HG03521 (cell line): ENCODE results near the gene DMTF1.
A peak's percentile ranks its signal among the peaks of the same experiment; 100 is the strongest.
"Not testable (repeated sequence)": the region's sequence is repeated elsewhere in the genome, so short reads cannot be mapped to it uniquely, and the experiment has no call there.

ENCODE experiments used
- ATAC-seq: cut with Tn5 transposase; IDR thresholded peaks from one replicate; pipeline ENCODE4 v1.9.1; 2021; ENCODE audit warnings: mild to moderate bottlenecking, moderate library complexity; ENCODE audit not compliant: unreplicated experiment

DMTF1 gene

GRCh38 chr7:87192784-87193487 is 40.7 kb downstream of the DMTF1 start:
- no peak for ATAC-seq

GRCh38 chr7:87193912-87194311 is 41.7 kb downstream of the DMTF1 start:
- no peak for ATAC-seq

- no peak for ATAC-seq
Observed at GRCh38 chr7:87199241-87199640, 47.0 kb downstream of the DMTF1 start.

GRCh38 chr7:87199700-87200450 is 47.6 kb downstream of the DMTF1 start:
- no peak for ATAC-seq

- no peak for ATAC-seq
Observed at GRCh38 chr7:87202208-87202607, 50.0 kb downstream of the DMTF1 start.

GRCh38 chr7:87202705-87203104 is 50.5 kb downstream of the DMTF1 start:
- no peak for ATAC-seq

GRCh38 chr7:87203929-87204328 is 51.7 kb downstream of the DMTF1 start:
- ATAC-seq: not testable (repeated sequence)

- no peak for ATAC-seq
Observed at GRCh38 chr7:87204933-87205332, 52.7 kb downstream of the DMTF1 start.

GRCh38 chr7:87205701-87206100 is 53.4 kb downstream of the DMTF1 start:
- not testable (repeated sequence) for ATAC-seq

- ATAC-seq: no peak
Observed at GRCh38 chr7:87206361-87206760, 54.1 kb downstream of the DMTF1 start.

- no peak for ATAC-seq
Observed at GRCh38 chr7:87209295-87209924, 57.2 kb downstream of the DMTF1 start.

- ATAC-seq: no peak
Observed at GRCh38 chr7:87210506-87210905, 58.3 kb downstream of the DMTF1 start.

GRCh38 chr7:87212498-87212897 is 60.2 kb downstream of the DMTF1 start:
- no peak for ATAC-seq

GRCh38 chr7:87213252-87213651 is 61.0 kb downstream of the DMTF1 start:
- ATAC-seq: no peak

GRCh38 chr7:87213811-87214210 is 61.6 kb downstream of the DMTF1 start:
- no peak for ATAC-seq

- no peak for ATAC-seq
Observed at GRCh38 chr7:87215046-87215445, 62.8 kb downstream of the DMTF1 start.

- peak; percentile 53 for ATAC-seq
Observed at GRCh38 chr7:87216701-87217508, 64.7 kb downstream of the DMTF1 start.

- no peak for ATAC-seq
Observed at GRCh38 chr7:87217983-87218653, 65.9 kb downstream of the DMTF1 start.

- peak; percentile 1 for ATAC-seq
Observed at GRCh38 chr7:87218796-87219544, 66.7 kb downstream of the DMTF1 start.

GRCh38 chr7:87219545-87220025 is 67.3 kb downstream of the DMTF1 start, which contains the start of gene TMEM243:
Gene TMEM243, minus strand, starts transcription at chr7:87219732. Its CDS starts 229 bp downstream, at chr7:87219503.
- peak; percentile 43 for ATAC-seq
